HepG2 (cell line): ENCODE data around the gene CPM. TPM values are rescaled to one million over a fixed set of nuclear protein-coding genes. Genes with fewer than 3 reads are reported as not detected.

Experiments used
- EEA1 ChIP-seq: sonication (generic); formaldehyde crosslinking; IDR thresholded peaks from 2 replicates; pipeline ENCODE4 v1.5.1; 2020; ENCODE audit warnings: mild to moderate bottlenecking, missing genetic modification reagents, borderline replicate concordance
- GABPA ChIP-seq, 2 experiments: IDR thresholded peaks; 2 replicates each; pipeline ENCODE4 v1.6.1; 2011 to 2016; ENCODE audit warnings: low read depth in 2 of 2, low read length in 1 of 2, missing biosample characterization in 1 of 2, missing genetic modification characterization in 1 of 2
- GTF3A ChIP-seq: sonication (generic); formaldehyde crosslinking; conservative IDR thresholded peaks from 2 replicates; pipeline ENCODE4 v1.4.0; 2020; ENCODE audit warnings: mild to moderate bottlenecking, missing genetic modification reagents
- MYC ChIP-seq: sonication (generic); formaldehyde crosslinking; IDR thresholded peaks from 2 replicates; pipeline ENCODE4 v1.9.0; 2021; ENCODE audit warnings: missing genetic modification reagents, borderline replicate concordance
- NR2F1 ChIP-seq, 2 experiments: fragments of 450-650 bp in 1 of 2; formaldehyde crosslinking in 1 of 2; IDR thresholded peaks; 2 replicates each; pipeline versions ENCODE4 v1.5.0 to v1.6.1; 2016 to 2020; ENCODE audit warnings: mild to moderate bottlenecking in 1 of 2, missing compliant biosample characterization in 1 of 2, missing genetic modification reagents in 1 of 2, moderate library complexity in 1 of 2
- PITX1 ChIP-seq: sonication (generic); formaldehyde crosslinking; IDR thresholded peaks from 2 replicates; pipeline ENCODE4 v1.5.1; 2020; ENCODE audit warnings: mild to moderate bottlenecking, missing genetic modification reagents
- RXRA ChIP-seq: sonication (generic); formaldehyde crosslinking; IDR thresholded peaks from 2 replicates; pipeline ENCODE4 v1.5.1; 2020; ENCODE audit warnings: missing genetic modification reagents
- TAF15 ChIP-seq: fragments of 200-400 bp; formaldehyde crosslinking; IDR thresholded peaks from one replicate; pipeline ENCODE4 v1.6.1; 2018; ENCODE audit warnings: mild to moderate bottlenecking, low read depth, low read length; ENCODE audit not compliant: poor library complexity, severe bottlenecking
- ZFP36L1 ChIP-seq: sonication (generic); formaldehyde crosslinking; IDR thresholded peaks from 2 replicates; pipeline ENCODE4 v1.8.0; 2022; ENCODE audit warnings: mild to moderate bottlenecking, missing genetic modification reagents, moderate library complexity
- ZKSCAN1 ChIP-seq: fragments of 150-350 bp; IDR thresholded peaks from 2 replicates; pipeline ENCODE4 v1.6.1; 2014; ENCODE audit warnings: low read length
- ZNF10 ChIP-seq: sonication (generic); formaldehyde crosslinking; IDR thresholded peaks from 2 replicates; pipeline ENCODE4 v1.4.0; 2020; ENCODE audit warnings: mild to moderate bottlenecking, low read depth, missing genetic modification reagents, borderline replicate concordance
- ZNF12 ChIP-seq: sonication (generic); formaldehyde crosslinking; IDR thresholded peaks from 2 replicates; pipeline ENCODE4 v1.5.0; 2020; ENCODE audit warnings: missing genetic modification reagents
- ZNF607 ChIP-seq: sonication (generic); formaldehyde crosslinking; IDR thresholded peaks from 2 replicates; pipeline ENCODE4 v1.5.1; 2020; ENCODE audit warnings: missing genetic modification reagents, mild to moderate bottlenecking, borderline replicate concordance
- ZNF7 ChIP-seq: IDR thresholded peaks from 2 replicates; pipeline ENCODE4 v1.6.1; 2016; ENCODE audit warnings: missing biosample characterization, missing genetic modification reagents
- ZNF891 ChIP-seq: sonication (generic); formaldehyde crosslinking; IDR thresholded peaks from 2 replicates; pipeline ENCODE4 v1.5.0; 2020; ENCODE audit warnings: mild to moderate bottlenecking, missing genetic modification reagents
- polyA plus RNA-seq, 8 experiments: library from polyadenylated mRNA; depleted of rRNA in 3 of 8; stranded (reverse) in 7 of 8; unstranded in 1 of 8; fragments of >200 nt; fragmentation: Illumina TruSeq in 4 of 8; extraction: Trizol in 4 of 8; gene quantifications; 2 replicates each; pipeline versions ENCODE4 v1.2.1 to v1.2.3, GENCODE V29; 2011 to 2016; ENCODE audit warnings: low read depth in 4 of 8, missing spikeins in 1 of 8, mixed read lengths in 1 of 8; ENCODE audit not compliant: insufficient read depth in 1 of 8
- total RNA-seq, 5 experiments: library from RNA; depleted of rRNA; stranded (reverse); fragments of >200 nt; fragmentation: Illumina TruSeq; extraction: Trizol; gene quantifications; 2 replicates each; pipeline ENCODE4 v1.2.3, GENCODE V29; 2016; ENCODE audit warnings: low read depth in 1 of 5
- TF ChIP-seq, protein P1 (sequence below): sonication (generic); formaldehyde crosslinking; IDR thresholded peaks from 2 replicates; pipeline ENCODE4 v1.4.0; 2020; ENCODE audit warnings: missing genetic modification reagents
- TF ChIP-seq, protein P2 (sequence below): sonication (generic); formaldehyde crosslinking; IDR thresholded peaks from 2 replicates; pipeline ENCODE4 v1.9.0; 2021; ENCODE audit warnings: missing genetic modification reagents, mild to moderate bottlenecking, borderline replicate concordance
- TF ChIP-seq, protein P3 (sequence below): IDR thresholded peaks from 2 replicates; pipeline ENCODE4 v1.6.1; 2016; ENCODE audit warnings: missing compliant biosample characterization, missing genetic modification reagents, borderline replicate concordance
- TF ChIP-seq, protein P4 (sequence below): sonication (generic); formaldehyde crosslinking; IDR thresholded peaks from 2 replicates; pipeline ENCODE4 v1.4.0; 2020; ENCODE audit warnings: missing genetic modification reagents

The CPM gene
- total and polyA plus RNA-seq, 2 of the 13 experiments (the other 11 are each of a cell fraction or from before 2014, with no cell fraction given), result not detected

DNA sequence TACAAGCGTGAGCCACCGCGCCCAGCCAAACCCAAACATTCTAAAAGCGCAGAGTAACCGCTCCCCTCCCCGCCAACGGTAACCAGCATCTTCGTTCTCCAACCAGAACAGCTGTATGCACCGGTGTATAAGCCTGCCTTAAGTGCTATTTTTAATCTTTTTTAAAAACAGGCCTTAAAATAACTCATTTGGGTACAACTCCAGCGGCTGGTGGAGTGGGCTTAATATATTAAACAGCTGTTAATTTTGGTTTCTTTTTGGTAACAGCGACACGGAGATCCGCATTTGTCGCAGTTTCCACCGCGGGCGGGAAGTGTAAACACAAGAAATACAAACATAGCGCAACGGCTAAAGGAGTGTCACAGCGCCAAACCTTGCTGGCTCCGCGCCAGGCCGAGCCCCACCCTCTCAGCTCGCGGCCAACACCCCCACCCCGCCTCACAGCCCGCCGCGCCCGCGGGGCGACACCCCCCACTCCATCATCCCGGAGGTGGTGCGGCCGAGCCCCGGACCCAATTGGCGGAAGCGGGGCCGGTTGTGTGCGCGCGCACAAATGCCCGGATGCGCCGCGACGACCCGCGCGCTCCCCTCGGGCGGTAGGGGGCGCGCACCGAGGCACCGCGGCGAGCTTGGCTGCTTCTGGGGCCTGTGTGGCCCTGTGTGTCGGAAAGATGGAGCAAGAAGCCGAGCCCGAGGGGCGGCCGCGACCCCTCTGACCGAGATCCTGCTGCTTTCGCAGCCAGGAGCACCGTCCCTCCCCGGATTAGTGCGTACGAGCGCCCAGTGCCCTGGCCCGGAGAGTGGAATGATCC is 125.2 kb downstream of the CPM start, which contains the start of gene MDM2 (continued):
- no peak for TF ChIP-seq ZNF7 (CRISPR knock-in tag)
- peak; percentile 41 for TF ChIP-seq ZNF891 (CRISPR knock-in tag)
- no peak; the same call in 1 of the 2 replicates for TF ChIP-seq PITX1 (CRISPR knock-in tag)
- no peak for TF ChIP-seq EEA1 (CRISPR knock-in tag)
- TF ChIP-seq, protein P1, sequence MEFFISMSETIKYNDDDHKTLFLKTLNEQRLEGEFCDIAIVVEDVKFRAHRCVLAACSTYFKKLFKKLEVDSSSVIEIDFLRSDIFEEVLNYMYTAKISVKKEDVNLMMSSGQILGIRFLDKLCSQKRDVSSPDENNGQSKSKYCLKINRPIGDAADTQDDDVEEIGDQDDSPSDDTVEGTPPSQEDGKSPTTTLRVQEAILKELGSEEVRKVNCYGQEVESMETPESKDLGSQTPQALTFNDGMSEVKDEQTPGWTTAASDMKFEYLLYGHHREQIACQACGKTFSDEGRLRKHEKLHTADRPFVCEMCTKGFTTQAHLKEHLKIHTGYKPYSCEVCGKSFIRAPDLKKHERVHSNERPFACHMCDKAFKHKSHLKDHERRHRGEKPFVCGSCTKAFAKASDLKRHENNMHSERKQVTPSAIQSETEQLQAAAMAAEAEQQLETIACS (CRISPR knock-in tag), result peak; percentile 99
- TF ChIP-seq, protein P2, sequence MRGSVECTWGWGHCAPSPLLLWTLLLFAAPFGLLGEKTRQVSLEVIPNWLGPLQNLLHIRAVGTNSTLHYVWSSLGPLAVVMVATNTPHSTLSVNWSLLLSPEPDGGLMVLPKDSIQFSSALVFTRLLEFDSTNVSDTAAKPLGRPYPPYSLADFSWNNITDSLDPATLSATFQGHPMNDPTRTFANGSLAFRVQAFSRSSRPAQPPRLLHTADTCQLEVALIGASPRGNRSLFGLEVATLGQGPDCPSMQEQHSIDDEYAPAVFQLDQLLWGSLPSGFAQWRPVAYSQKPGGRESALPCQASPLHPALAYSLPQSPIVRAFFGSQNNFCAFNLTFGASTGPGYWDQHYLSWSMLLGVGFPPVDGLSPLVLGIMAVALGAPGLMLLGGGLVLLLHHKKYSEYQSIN (CRISPR knock-in tag), result no peak
- TF ChIP-seq, protein P3, sequence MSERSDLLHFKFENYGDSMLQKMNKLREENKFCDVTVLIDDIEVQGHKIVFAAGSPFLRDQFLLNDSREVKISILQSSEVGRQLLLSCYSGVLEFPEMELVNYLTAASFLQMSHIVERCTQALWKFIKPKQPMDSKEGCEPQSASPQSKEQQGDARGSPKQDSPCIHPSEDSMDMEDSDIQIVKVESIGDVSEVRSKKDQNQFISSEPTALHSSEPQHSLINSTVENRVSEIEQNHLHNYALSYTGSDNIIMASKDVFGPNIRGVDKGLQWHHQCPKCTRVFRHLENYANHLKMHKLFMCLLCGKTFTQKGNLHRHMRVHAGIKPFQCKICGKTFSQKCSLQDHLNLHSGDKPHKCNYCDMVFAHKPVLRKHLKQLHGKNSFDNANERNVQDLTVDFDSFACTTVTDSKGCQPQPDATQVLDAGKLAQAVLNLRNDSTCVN (CRISPR knock-in tag), result 0 out of 2 replicates have a peak, but pooled peaks have one; percentile 21
- no peak; the same call in 1 of the 2 replicates for TF ChIP-seq ZNF12
- TF ChIP-seq TAF15, result peak; percentile 92
- peak; percentile 47 for TF ChIP-seq RXRA
- no peak for TF ChIP-seq ZNF10 (CRISPR knock-in tag)
- peak; percentile 69; the same call in 1 of the 2 replicates for TF ChIP-seq ZNF607 (CRISPR knock-in tag)
- TF ChIP-seq MYC (CRISPR knock-in tag), result peak; percentile 68
- TF ChIP-seq NR2F1 (CRISPR knock-in tag; IDR thresholded peaks at IDR 0.05), result no peak
- TF ChIP-seq, protein P4, sequence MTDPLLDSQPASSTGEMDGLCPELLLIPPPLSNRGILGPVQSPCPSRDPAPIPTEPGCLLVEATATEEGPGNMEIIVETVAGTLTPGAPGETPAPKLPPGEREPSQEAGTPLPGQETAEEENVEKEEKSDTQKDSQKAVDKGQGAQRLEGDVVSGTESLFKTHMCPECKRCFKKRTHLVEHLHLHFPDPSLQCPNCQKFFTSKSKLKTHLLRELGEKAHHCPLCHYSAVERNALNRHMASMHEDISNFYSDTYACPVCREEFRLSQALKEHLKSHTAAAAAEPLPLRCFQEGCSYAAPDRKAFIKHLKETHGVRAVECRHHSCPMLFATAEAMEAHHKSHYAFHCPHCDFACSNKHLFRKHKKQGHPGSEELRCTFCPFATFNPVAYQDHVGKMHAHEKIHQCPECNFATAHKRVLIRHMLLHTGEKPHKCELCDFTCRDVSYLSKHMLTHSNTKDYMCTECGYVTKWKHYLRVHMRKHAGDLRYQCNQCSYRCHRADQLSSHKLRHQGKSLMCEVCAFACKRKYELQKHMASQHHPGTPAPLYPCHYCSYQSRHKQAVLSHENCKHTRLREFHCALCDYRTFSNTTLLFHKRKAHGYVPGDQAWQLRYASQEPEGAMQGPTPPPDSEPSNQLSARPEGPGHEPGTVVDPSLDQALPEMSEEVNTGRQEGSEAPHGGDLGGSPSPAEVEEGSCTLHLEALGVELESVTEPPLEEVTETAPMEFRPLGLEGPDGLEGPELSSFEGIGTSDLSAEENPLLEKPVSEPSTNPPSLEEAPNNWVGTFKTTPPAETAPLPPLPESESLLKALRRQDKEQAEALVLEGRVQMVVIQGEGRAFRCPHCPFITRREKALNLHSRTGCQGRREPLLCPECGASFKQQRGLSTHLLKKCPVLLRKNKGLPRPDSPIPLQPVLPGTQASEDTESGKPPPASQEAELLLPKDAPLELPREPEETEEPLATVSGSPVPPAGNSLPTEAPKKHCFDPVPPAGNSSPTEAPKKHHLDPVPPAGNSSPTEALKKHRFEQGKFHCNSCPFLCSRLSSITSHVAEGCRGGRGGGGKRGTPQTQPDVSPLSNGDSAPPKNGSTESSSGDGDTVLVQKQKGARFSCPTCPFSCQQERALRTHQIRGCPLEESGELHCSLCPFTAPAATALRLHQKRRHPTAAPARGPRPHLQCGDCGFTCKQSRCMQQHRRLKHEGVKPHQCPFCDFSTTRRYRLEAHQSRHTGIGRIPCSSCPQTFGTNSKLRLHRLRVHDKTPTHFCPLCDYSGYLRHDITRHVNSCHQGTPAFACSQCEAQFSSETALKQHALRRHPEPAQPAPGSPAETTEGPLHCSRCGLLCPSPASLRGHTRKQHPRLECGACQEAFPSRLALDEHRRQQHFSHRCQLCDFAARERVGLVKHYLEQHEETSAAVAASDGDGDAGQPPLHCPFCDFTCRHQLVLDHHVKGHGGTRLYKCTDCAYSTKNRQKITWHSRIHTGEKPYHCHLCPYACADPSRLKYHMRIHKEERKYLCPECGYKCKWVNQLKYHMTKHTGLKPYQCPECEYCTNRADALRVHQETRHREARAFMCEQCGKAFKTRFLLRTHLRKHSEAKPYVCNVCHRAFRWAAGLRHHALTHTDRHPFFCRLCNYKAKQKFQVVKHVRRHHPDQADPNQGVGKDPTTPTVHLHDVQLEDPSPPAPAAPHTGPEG (CRISPR knock-in tag), result peak; percentile 89; the same call in 1 of the 2 replicates
- TF ChIP-seq GTF3A (CRISPR knock-in tag), result no peak
- peak; percentile 56 for TF ChIP-seq GABPA (IDR thresholded peaks at IDR 0.05; ENCODE audit: low read depth, low read length)
- TF ChIP-seq GABPA (CRISPR knock-in tag; IDR thresholded peaks at IDR 0.05; ENCODE audit: low read depth), result no peak
- peak; percentile 84; the same call in 1 of the 2 replicates for TF ChIP-seq ZFP36L1
- no peak for TF ChIP-seq ZKSCAN1
